ENCODE data around the gene TENT5C. TPM values are rescaled to one million over a fixed set of nuclear protein-coding genes. Genes with fewer than 3 reads are reported as not detected.

The TENT5C gene
- total RNA-seq, 4 donors from 2014 or later = 3.8 to 7.6 (median 6.6) TPM

DNA sequence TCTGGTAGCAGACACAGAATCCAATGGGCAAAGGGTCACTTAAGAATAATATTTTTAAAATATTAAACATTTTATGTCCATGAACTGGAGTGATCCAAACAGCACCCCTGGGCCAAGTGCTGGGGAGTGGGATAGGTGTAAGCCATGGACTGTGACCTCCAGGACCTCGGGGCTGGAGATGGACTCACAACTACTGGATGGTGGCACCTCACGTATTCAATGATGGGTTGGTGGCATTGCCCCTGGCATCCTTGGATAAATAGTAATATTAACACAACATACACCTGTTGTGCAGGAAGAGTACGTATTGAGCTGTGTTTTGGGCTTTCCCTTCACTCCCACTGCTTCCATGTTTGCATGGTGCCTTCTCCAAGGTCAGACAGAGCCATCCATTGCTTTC is 39.3 kb upstream of the TENT5C start:
- DNase-seq (ENCODE audit: low spot score) = no peak
- ATAC-seq (ENCODE audit: low FRiP score) = no peak
- TF ChIP-seq, protein P1, sequence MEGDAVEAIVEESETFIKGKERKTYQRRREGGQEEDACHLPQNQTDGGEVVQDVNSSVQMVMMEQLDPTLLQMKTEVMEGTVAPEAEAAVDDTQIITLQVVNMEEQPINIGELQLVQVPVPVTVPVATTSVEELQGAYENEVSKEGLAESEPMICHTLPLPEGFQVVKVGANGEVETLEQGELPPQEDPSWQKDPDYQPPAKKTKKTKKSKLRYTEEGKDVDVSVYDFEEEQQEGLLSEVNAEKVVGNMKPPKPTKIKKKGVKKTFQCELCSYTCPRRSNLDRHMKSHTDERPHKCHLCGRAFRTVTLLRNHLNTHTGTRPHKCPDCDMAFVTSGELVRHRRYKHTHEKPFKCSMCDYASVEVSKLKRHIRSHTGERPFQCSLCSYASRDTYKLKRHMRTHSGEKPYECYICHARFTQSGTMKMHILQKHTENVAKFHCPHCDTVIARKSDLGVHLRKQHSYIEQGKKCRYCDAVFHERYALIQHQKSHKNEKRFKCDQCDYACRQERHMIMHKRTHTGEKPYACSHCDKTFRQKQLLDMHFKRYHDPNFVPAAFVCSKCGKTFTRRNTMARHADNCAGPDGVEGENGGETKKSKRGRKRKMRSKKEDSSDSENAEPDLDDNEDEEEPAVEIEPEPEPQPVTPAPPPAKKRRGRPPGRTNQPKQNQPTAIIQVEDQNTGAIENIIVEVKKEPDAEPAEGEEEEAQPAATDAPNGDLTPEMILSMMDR (IDR thresholded peaks at IDR 0.05) = no peak

DNA sequence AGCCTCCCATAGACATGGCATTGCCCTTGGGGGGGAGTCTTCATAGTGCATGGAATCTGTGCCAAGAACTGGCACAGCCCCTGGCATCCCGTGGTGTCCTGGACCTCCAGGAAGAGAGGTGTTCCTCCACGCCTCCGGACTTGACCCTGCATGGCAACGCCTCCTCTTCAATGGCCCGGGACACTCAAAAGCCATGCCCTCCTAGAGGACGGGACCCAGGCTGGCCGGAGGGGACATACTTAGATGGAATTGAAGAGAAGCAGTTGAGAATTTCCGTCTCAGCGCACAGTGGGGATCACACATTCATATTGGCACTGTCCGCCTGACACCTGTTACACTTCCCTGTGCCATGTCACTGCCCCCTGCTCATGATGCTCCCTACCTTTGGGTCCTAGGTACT is 38.4 kb upstream of the TENT5C start:
- no peak for ATAC-seq (ENCODE audit: low FRiP score)
- TF ChIP-seq, protein P1 (IDR thresholded peaks at IDR 0.05) = no peak

DNA sequence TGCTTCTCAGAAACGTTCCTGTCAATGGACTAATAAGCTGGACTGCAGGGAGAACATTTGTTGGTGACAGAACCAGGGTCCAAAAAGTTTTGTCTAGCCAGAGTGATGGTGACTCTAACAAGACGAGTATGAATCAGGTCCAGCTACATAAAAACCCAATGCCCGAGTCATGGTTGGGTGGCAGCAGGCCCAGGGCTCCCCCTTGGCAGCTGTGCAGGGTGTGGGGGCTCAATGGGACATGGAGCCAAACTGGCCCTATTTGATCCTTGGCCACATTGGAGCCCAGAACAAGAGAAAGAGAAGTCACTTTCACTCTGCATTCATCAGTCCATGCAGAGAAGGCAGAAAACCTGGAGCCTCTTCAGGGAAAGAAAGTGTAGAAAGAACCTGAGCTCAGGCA is 37.9 kb upstream of the TENT5C start:
- ATAC-seq (ENCODE audit: low FRiP score) (no peak), DNase-seq (ENCODE audit: low spot score) (no peak)
- TF ChIP-seq, protein P1 (IDR thresholded peaks at IDR 0.05) = no peak

More for the DNA sequence above, 38.4 kb upstream of the TENT5C start:
- DNase-seq (ENCODE audit: low spot score) = no peak

DNA sequence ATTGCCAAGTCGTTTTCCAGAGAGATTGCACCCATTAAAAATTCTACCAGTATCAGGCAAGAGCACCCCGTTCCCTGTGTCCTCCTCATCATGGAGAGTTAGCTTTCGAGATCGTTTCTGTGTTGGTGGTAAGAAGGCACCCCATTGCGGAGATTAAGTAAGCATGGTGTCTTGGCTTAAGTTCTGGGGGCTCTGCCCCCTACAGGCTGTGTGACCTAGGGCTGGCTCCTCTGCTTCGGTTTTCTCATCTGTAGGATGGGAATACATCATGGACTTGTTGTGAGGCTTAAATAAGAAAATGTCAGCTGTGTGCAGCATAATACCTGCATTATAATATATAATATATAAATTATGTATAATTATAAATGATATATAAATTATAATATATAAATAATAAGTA is 36.8 kb upstream of the TENT5C start:
- no peak for DNase-seq (ENCODE audit: low spot score)
- no peak for ATAC-seq (ENCODE audit: low FRiP score)
- TF ChIP-seq, protein P1 (IDR thresholded peaks at IDR 0.05) = no peak

DNA sequence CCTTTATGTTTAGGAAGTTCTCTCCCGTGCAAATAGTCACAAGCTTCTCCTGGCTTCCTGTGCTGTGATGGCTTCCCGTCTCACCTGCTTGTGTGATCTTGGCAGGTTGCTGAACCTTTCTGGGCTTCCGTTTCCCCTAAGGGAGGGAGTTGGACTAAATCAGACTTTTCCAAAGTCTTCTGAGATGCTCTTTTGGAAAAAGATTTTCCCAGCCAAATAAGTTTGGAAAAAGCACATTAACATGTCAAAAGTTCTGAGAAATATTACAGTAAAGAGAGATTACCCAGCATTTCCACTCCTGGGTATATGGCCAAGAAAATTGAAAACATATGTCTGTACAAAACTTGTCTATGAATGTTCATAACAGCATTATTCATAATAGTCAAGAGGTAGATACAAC is 36.0 kb upstream of the TENT5C start:
- TF ChIP-seq, protein P1 (IDR thresholded peaks at IDR 0.05) = no peak
- no peak for ATAC-seq (ENCODE audit: low FRiP score)
- DNase-seq (ENCODE audit: low spot score) = no peak

DNA sequence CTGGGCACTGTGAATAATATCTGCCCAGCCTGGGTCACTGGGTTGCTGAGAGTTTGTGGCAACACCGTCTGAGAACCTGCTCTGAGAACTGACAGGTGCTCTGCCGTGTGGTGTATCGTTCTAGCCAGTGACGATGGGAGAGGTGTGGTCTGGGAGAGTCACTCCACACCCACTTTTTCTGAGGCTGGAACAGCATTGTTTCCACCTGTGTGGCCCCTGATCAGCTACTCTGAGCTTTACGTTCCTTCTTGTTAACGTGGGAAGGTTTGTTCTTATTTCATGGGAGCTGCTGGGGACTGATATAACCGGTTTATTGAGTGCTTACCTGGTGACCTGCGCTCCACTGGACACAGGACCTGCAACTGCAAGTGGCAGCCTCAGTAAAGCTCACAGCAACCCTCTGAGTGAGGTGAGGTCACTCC is 34.8 kb upstream of the TENT5C start:
- DNase-seq (ENCODE audit: low spot score) (no peak), ATAC-seq (ENCODE audit: low FRiP score) (no peak)
- TF ChIP-seq, protein P1 (IDR thresholded peaks at IDR 0.05) = no peak

DNA sequence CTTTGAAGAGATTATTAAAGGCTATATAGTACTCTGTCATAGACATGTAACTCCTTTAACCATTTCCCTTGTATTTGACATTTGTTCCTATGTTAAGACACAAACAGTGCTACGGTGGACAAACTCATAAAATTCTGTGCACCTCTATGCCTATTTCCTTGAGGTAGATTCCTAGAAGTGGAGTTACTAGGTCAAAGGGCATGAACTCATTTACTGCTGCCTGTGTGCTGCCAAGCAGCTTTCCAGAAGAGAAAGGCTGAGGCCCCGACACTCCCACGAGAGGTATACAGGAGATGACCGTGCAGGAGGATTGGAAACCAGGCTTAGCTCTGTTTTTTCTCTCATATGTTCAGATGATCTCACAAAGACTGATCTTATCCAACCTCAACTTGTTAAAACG is 34.4 kb upstream of the TENT5C start:
- DNase-seq (ENCODE audit: low spot score) (no peak), ATAC-seq (ENCODE audit: low FRiP score) (no peak)
- TF ChIP-seq, protein P1 (IDR thresholded peaks at IDR 0.05) = no peak
